ENCODE results near the gene MTERF2. TPM values are rescaled to one million over a fixed set of nuclear protein-coding genes. Genes with fewer than 3 reads are reported as not detected.
"Not testable (repeated sequence)": the region's sequence is repeated elsewhere in the genome, so short reads cannot be mapped to it uniquely, and the experiment has no call there.

MTERF2 gene
- total RNA-seq, 1 experiment from 2014 or later, result 10.9 TPM

GRCh38 chr12:107012736-107013425, 25.9 kb upstream of the MTERF2 start:
- ChIA-PET CTCF (no interaction called here), POLR2A (interaction anchor here (0.6 kb wide), 1 partner anchor 33 kb away, joined by 8 read pairs; no protein-coding TSS in a partner anchor)
- TF ChIP-seq POLR2AphosphoS5 (IDR thresholded peaks at IDR 0.05; ENCODE audit: low read depth, low read length) (no peak), SIN3A (IDR thresholded peaks at IDR 0.05; ENCODE audit: borderline replicate concordance, insufficient read depth, low read depth, low read length) (no peak), TCF7L2 (IDR thresholded peaks at IDR 0.05; ENCODE audit: low read depth, low read length) (no peak)
- TF ChIP-seq, protein P1, sequence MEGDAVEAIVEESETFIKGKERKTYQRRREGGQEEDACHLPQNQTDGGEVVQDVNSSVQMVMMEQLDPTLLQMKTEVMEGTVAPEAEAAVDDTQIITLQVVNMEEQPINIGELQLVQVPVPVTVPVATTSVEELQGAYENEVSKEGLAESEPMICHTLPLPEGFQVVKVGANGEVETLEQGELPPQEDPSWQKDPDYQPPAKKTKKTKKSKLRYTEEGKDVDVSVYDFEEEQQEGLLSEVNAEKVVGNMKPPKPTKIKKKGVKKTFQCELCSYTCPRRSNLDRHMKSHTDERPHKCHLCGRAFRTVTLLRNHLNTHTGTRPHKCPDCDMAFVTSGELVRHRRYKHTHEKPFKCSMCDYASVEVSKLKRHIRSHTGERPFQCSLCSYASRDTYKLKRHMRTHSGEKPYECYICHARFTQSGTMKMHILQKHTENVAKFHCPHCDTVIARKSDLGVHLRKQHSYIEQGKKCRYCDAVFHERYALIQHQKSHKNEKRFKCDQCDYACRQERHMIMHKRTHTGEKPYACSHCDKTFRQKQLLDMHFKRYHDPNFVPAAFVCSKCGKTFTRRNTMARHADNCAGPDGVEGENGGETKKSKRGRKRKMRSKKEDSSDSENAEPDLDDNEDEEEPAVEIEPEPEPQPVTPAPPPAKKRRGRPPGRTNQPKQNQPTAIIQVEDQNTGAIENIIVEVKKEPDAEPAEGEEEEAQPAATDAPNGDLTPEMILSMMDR (IDR thresholded peaks at IDR 0.05), result no peak
- in situ Hi-C loops (cut with HindIII; ENCODE audit: low pct_unique_long_range_greater_than_20kb, low sequenced_read_pairs) (no loop called here), intact Hi-C loops (cut with micrococcal nuclease; ENCODE audit: unreplicated experiment) (no loop called here)
- no peak overlapping the region for H3K4me3 ChIP-seq (ENCODE audit: low read depth in 2 of 2, low read length in 2 of 2)
- H3K36me3 ChIP-seq (ENCODE audit: control insufficient read depth, insufficient read depth, low read length), result no peaks in the 10 kb centered on the region
- BruUV-seq (replicated peaks), result no TSS peak
- no peak overlapping the region for H3K27ac ChIP-seq (ENCODE audit: low read length)
- DNase-seq (ENCODE audit: low read depth, low spot score) (no peak), ATAC-seq (no peak)
- no peaks in the 10 kb centered on the region for H3K27me3 ChIP-seq (ENCODE audit: control insufficient read depth, insufficient read depth, low read length)
- no peaks in the 10 kb centered on the region for H3K4me1 ChIP-seq (ENCODE audit: control insufficient read depth, insufficient read depth, low read length)
- H3K9me3 ChIP-seq (ENCODE audit: control insufficient read depth, insufficient read depth, low read depth, low read length), result no peaks in the 10 kb centered on the region

DNA sequence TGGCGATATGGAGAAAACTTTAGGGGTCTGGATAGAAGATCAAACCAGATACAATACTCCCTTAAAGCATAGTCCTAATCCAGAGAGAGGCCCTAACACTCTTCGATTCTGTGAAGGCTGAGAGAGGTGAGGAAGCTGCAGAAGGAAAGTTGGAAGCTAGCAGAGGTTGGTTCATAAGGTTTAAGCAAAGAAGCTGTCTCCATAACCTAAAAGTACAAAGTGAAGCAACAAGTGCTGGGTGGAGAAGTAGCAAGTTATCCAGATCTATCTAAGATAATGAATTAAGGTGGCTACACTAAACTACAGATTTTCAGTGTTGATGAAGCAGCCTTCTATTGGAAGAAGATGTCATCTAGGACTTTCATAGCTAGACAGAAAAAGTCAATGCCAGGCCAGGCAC, 24.6 kb upstream of the MTERF2 start:
- ChIA-PET POLR2A (no interaction called here), CTCF (no interaction called here)
- Histone ChIP-seq H3K4me3 (ENCODE audit: low read depth in 2 of 2, low read length in 2 of 2) (no peak overlapping the region), H3K36me3 (ENCODE audit: control insufficient read depth, insufficient read depth, low read length) (no peaks in the 10 kb centered on the region), H3K4me1 (ENCODE audit: control insufficient read depth, insufficient read depth, low read length) (no peaks in the 10 kb centered on the region), H3K27me3 (ENCODE audit: control insufficient read depth, insufficient read depth, low read length) (no peaks in the 10 kb centered on the region), H3K9me3 (ENCODE audit: control insufficient read depth, insufficient read depth, low read depth, low read length) (no peaks in the 10 kb centered on the region), H3K27ac (ENCODE audit: low read length) (no peak overlapping the region)
- intact Hi-C loops (cut with micrococcal nuclease; ENCODE audit: unreplicated experiment), result no loop called here
- TF ChIP-seq SIN3A (IDR thresholded peaks at IDR 0.05; ENCODE audit: borderline replicate concordance, insufficient read depth, low read depth, low read length), result no peak
- in situ Hi-C loops (cut with HindIII; ENCODE audit: low pct_unique_long_range_greater_than_20kb, low sequenced_read_pairs), result no loop called here
- ATAC-seq (no peak), DNase-seq (ENCODE audit: low read depth, low spot score) (no peak)
- BruUV-seq (replicated peaks), result no TSS peak

- no peak for TF ChIP-seq SIN3A (IDR thresholded peaks at IDR 0.05; ENCODE audit: borderline replicate concordance, insufficient read depth, low read depth, low read length)
- TF ChIP-seq POLR2AphosphoS5 (IDR thresholded peaks at IDR 0.05; ENCODE audit: low read depth, low read length), result no peak
- TF ChIP-seq, protein P1 (IDR thresholded peaks at IDR 0.05), result no peak
- no peak for TF ChIP-seq TCF7L2 (IDR thresholded peaks at IDR 0.05; ENCODE audit: low read depth, low read length)
- Histone ChIP-seq H3K36me3 (ENCODE audit: control insufficient read depth, insufficient read depth, low read length) (no peaks in the 10 kb centered on the region), H3K4me1 (ENCODE audit: control insufficient read depth, insufficient read depth, low read length) (no peaks in the 10 kb centered on the region), H3K9me3 (ENCODE audit: control insufficient read depth, insufficient read depth, low read depth, low read length) (no peaks in the 10 kb centered on the region), H3K27me3 (ENCODE audit: control insufficient read depth, insufficient read depth, low read length) (no peaks in the 10 kb centered on the region), H3K4me3 (ENCODE audit: low read depth in 2 of 2, low read length in 2 of 2) (no peak overlapping the region), H3K27ac (ENCODE audit: low read length) (no peak overlapping the region)
- ATAC-seq (no peak), DNase-seq (ENCODE audit: low read depth, low spot score) (no peak)
- intact Hi-C loops (cut with micrococcal nuclease; ENCODE audit: unreplicated experiment), result no loop called here
- ChIA-PET CTCF (no interaction called here), POLR2A (no interaction called here)
- no TSS peak for BruUV-seq (replicated peaks)
- in situ Hi-C loops (cut with HindIII; ENCODE audit: low pct_unique_long_range_greater_than_20kb, low sequenced_read_pairs), result no loop called here
Observed at GRCh38 chr12:107007411-107007810, 20.5 kb upstream of the MTERF2 start.

GRCh38 chr12:107002665-107003064, 15.7 kb upstream of the MTERF2 start:
- DNase-seq (ENCODE audit: low read depth, low spot score); H3K36me3 ChIP-seq (ENCODE audit: control insufficient read depth, insufficient read depth, low read length); ATAC-seq; H3K27me3 ChIP-seq (ENCODE audit: control insufficient read depth, insufficient read depth, low read length); H3K4me3 ChIP-seq (ENCODE audit: low read depth in 2 of 2, low read length in 2 of 2); in situ Hi-C loops (cut with HindIII; ENCODE audit: low pct_unique_long_range_greater_than_20kb, low sequenced_read_pairs); intact Hi-C loops (cut with micrococcal nuclease; ENCODE audit: unreplicated experiment); H3K9me3 ChIP-seq (ENCODE audit: control insufficient read depth, insufficient read depth, low read depth, low read length); H3K4me1 ChIP-seq (ENCODE audit: control insufficient read depth, insufficient read depth, low read length); POLR2A ChIA-PET; BruUV-seq (replicated peaks); CTCF ChIA-PET; H3K27ac ChIP-seq (ENCODE audit: low read length): not testable (repeated sequence)
